Measurements from ENCODE around the gene TAS2R60. TPM values are rescaled to one million over a fixed set of nuclear protein-coding genes. Genes with fewer than 3 reads are reported as not detected.
A peak's percentile ranks its signal among the peaks of the same experiment; 100 is the strongest.

TAS2R60 gene, protein sequence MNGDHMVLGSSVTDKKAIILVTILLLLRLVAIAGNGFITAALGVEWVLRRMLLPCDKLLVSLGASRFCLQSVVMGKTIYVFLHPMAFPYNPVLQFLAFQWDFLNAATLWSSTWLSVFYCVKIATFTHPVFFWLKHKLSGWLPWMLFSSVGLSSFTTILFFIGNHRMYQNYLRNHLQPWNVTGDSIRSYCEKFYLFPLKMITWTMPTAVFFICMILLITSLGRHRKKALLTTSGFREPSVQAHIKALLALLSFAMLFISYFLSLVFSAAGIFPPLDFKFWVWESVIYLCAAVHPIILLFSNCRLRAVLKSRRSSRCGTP
- 1.6 and 5.5 TPM in 2 replicates for total RNA-seq (2011; cell fraction: chromatin; rRNA removed; ENCODE audit: low replicate concordance)
- total RNA-seq (2011; cell fraction: nucleolus; rRNA removed), result 1.0 and 1.1 TPM in 2 replicates
- total RNA-seq (2011; cell fraction: nucleoplasm; rRNA removed), result 0.88 and 3.2 TPM in 2 replicates
- not detected in 2 replicates for total RNA-seq (2014; rRNA removed)
- total RNA-seq (2014; rRNA removed; fragmentation: Illumina TruSeq; extraction: Trizol), result not detected in 2 replicates
- total RNA-seq (2015; rRNA removed; fragmentation: Illumina TruSeq; extraction: Trizol), result not detected in 2 replicates
- not detected in 2 replicates for total RNA-seq (2021)
- polyA plus RNA-seq (2011; rRNA removed), result 0.08 TPM in 2 replicates
- not detected in 2 replicates for polyA plus RNA-seq (2011; cell fraction: cytosol; rRNA removed)
- 0.33 and 0.53 TPM in 2 replicates for polyA plus RNA-seq (2011; cell fraction: nucleus; rRNA removed)
- 0.08 and 0.14 TPM in 2 replicates for polyA plus RNA-seq (2012)
- not detected in 2 replicates for polyA plus RNA-seq (2014; fragmentation: Illumina TruSeq; extraction: Trizol)
- not detected for polyA plus RNA-seq (2014; fragmentation: Nextera tagmentation; extraction: Ambion mirVana)
- polyA plus RNA-seq (2014; rRNA removed), result 0.28 TPM in 1 of 2 replicates, not detected in the other
- polyA minus RNA-seq (2011; rRNA and poly(A)+ RNA removed), result 0.27 and 0.46 TPM in 2 replicates
- not detected in 2 replicates for polyA minus RNA-seq (2011; cell fraction: cytosol; rRNA and poly(A)+ RNA removed)
- polyA minus RNA-seq (2011; cell fraction: nucleus; rRNA and poly(A)+ RNA removed), result 0.54 and 0.67 TPM in 2 replicates
- Bru-seq, nascent RNA, result percentile 34 among the genes with signal in this experiment
- BruChase-seq, experiment 1, labeled RNA remaining after a 2-hour chase, result percentile 32 among the genes with signal in this experiment
- BruChase-seq, experiment 2, labeled RNA remaining after a 6-hour chase, result percentile 43 among the genes with signal in this experiment
- long read RNA-seq, experiment 1, result 0 reads
- long read RNA-seq, experiment 2, result 0 reads
- long read RNA-seq, experiment 3, result 0 reads

DNA sequence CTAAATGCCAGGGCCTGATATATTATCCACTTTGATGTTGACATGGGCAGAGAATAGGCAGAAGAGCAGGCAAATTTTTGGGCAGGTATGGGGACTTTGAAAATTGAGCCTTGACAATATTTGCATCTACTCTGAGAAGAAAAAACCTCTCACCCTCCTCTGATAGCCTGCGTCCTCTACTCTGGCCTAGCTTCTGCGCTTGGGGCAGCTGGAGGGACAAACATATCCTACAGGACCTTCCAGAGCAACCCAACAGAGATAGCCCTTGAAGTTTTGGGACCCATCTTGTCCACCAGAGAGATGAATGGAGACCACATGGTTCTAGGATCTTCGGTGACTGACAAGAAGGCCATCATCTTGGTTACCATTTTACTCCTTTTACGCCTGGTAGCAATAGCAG lies at the start of gene TAS2R60:
TSS of gene TAS2R60 (plus strand) at position 301 of the 400 bp plus-strand sequence. CDS start at position 301, 0 bp downstream.
- no peak within 1 kb of the TSS for H3K9ac ChIP-seq (ENCODE audit: insufficient read depth in 1 of 2, low read depth in 2 of 2, low read length in 2 of 2)
- in situ Hi-C loops (cut with MboI), result no loop called here
- intact Hi-C loops (cut with micrococcal nuclease), result no loop called here
- H3K36me3 ChIP-seq (ENCODE audit: control insufficient read depth, insufficient read depth, low read length), result no peaks in the 10 kb centered on the region
- H3K9me3 ChIP-seq (replicated peaks; ENCODE audit: control insufficient read depth, insufficient read depth, low read depth, low read length), result no peaks in the 10 kb centered on the region
- no peak within 1 kb of the TSS for H2AFZ ChIP-seq (ENCODE audit: low read depth, low read length)
- H4K20me1 ChIP-seq (replicated peaks; ENCODE audit: control insufficient read depth, insufficient read depth, low read length), result no peaks in the 10 kb centered on the region
- no peak for FAIRE-seq
- no peak for DNase-seq (ENCODE audit: extremely low read depth in 1 of 4, low spot score in 3 of 4)
- TF ChIP-seq, protein P1, sequence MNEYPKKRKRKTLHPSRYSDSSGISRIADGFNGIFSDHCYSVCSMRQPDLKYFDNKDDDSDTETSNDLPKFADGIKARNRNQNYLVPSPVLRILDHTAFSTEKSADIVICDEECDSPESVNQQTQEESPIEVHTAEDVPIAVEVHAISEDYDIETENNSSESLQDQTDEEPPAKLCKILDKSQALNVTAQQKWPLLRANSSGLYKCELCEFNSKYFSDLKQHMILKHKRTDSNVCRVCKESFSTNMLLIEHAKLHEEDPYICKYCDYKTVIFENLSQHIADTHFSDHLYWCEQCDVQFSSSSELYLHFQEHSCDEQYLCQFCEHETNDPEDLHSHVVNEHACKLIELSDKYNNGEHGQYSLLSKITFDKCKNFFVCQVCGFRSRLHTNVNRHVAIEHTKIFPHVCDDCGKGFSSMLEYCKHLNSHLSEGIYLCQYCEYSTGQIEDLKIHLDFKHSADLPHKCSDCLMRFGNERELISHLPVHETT (CRISPR knock-in tag; conservative IDR thresholded peaks at IDR 0.05 in 1 of 2, IDR thresholded peaks at IDR 0.05 in 1 of 2), result no peak
- no peak for TF ChIP-seq ARNT (IDR thresholded peaks at IDR 0.05)
- no peak for TF ChIP-seq RBM14 (IDR thresholded peaks at IDR 0.05; ENCODE audit: borderline replicate concordance, insufficient read depth, low read depth, low read length)
- TF ChIP-seq, protein P2, sequence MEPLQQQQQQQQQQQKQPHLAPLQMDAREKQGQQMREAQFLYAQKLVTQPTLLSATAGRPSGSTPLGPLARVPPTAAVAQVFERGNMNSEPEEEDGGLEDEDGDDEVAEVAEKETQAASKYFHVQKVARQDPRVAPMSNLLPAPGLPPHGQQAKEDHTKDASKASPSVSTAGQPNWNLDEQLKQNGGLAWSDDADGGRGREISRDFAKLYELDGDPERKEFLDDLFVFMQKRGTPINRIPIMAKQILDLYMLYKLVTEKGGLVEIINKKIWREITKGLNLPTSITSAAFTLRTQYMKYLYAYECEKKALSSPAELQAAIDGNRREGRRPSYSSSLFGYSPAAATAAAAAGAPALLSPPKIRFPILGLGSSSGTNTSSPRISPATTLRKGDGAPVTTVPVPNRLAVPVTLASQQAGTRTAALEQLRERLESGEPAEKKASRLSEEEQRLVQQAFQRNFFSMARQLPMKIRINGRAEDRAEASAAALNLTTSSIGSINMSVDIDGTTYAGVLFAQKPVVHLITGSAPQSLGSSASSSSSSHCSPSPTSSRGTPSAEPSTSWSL (CRISPR knock-in tag; IDR thresholded peaks at IDR 0.05; ENCODE audit: borderline replicate concordance), result no peak
- TF ChIP-seq SAFB2 (IDR thresholded peaks at IDR 0.05; ENCODE audit: borderline replicate concordance, low read depth, low read length, severe bottlenecking), result no peak
- BruUV-seq (replicated peaks), result no TSS peak
- peaks cover 21 to 23% of the 10 kb centered on the region in 2 experiments; a peak in 3 of 5 replicates for H3K27me3 ChIP-seq (ENCODE audit: control insufficient read depth in 2 of 2, insufficient read depth in 2 of 2, low read length in 2 of 2)
- WGBS (ENCODE audit: insufficient coverage, low coverage, missing lambda C conversion rate), result 7% methylated on average over 4 of the region's 4 CpGs
- H3K27ac ChIP-seq (ENCODE audit: extremely low read depth, low read depth, low read length), result no peak within 1 kb of the TSS
- no peaks in the 10 kb centered on the region; a peak in 1 of 5 replicates for H3K4me1 ChIP-seq (replicated peaks in 1 of 2; ENCODE audit: control insufficient read depth in 2 of 2, insufficient read depth in 2 of 2, low read length in 2 of 2)
- CTCF ChIA-PET (ENCODE audit: low intra/inter-chr PET ratio), result no interaction called here
- no peaks in the 10 kb centered on the region for H3K79me2 ChIP-seq (ENCODE audit: control insufficient read depth, insufficient read depth, low read length)
- no peaks in the 10 kb centered on the region for H3K9me1 ChIP-seq (ENCODE audit: control insufficient read depth, insufficient read depth, low read length)
- no peak within 1 kb of the TSS for H3K4me3 ChIP-seq
- POLR2A ChIA-PET, result no interaction called here
- peak; percentile 21; the same call in 1 of the 3 replicates for ATAC-seq
- H3K4me2 ChIP-seq (ENCODE audit: insufficient read depth, low read length), result no peak within 1 kb of the TSS
